H1 (cell line): Measurements from ENCODE around the gene THTPA. TPM values are rescaled to one million over a fixed set of nuclear protein-coding genes. Genes with fewer than 3 reads are reported as not detected.
A peak's percentile ranks its signal among the peaks of the same experiment; 100 is the strongest.

Source experiments
- CTCF ChIA-PET: fragments of 300-600 bp; sonication (Branson Sonifier 250); formaldehyde crosslinking; loops from one replicate; lab custom pipeline; 2021; ENCODE audit not compliant: partially characterized antibody; lab: Charles Lee
- POLR2A ChIA-PET: fragments of 300-600 bp; sonication (Branson Sonifier 250); formaldehyde crosslinking; loops from one replicate; lab custom pipeline; 2021; ENCODE audit warnings: inconsistent platforms; ENCODE audit not compliant: partially characterized antibody; lab: Charles Lee
- DNase-seq, 2 experiments: peaks; one replicate each; pipeline versions ENCODE4 v3.0.0 to v3.0.0-alpha.2; 2010 to 2022; ENCODE audit warnings: low spot score in 2 of 2, low read depth in 1 of 2, mixed read lengths in 1 of 2
- FAIRE-seq: peaks from 2 replicates; lab custom pipeline; 2011; peaks lifted over from hg19 to GRCh38; lab: Jason Lieb, UNC
- H2AFZ ChIP-seq: 2 replicates; pipeline ENCODE4 v1.8.1; 2012; ENCODE audit warnings: low read length, inconsistent platforms
- H2AK5ac ChIP-seq: 2 replicates; pipeline ENCODE4 v1.6.1; 2013; ENCODE audit warnings: low read depth, low read length
- H2BK120ac ChIP-seq: replicated peaks from 2 replicates; pipeline ENCODE3; 2013; ENCODE audit warnings: low read depth, low read length, inconsistent platforms
- H2BK12ac ChIP-seq: 2 replicates; pipeline ENCODE4 v1.6.1; 2013; ENCODE audit warnings: low read depth, low read length
- H2BK15ac ChIP-seq: 2 replicates; pipeline ENCODE4 v1.6.1; 2013; ENCODE audit warnings: low read length
- H2BK20ac ChIP-seq: 2 replicates; pipeline ENCODE4 v1.6.1; 2013; ENCODE audit warnings: low read length
- H2BK5ac ChIP-seq: 2 replicates; pipeline ENCODE4 v1.6.1; 2013; ENCODE audit warnings: low read depth, low read length
- H3K14ac ChIP-seq: 2 replicates; pipeline ENCODE4 v1.6.1; 2013; ENCODE audit warnings: inconsistent platforms; ENCODE audit not compliant: insufficient read length
- H3K18ac ChIP-seq: 2 replicates; pipeline ENCODE4 v1.6.1; 2013; ENCODE audit warnings: low read length; ENCODE audit errors: extremely low read depth
- H3K23ac ChIP-seq: 2 replicates; pipeline ENCODE4 v1.6.1; 2013; ENCODE audit warnings: inconsistent platforms; ENCODE audit not compliant: insufficient read length
- H3K23me2 ChIP-seq: 2 replicates; pipeline ENCODE4 v1.6.1; 2013; ENCODE audit warnings: low read depth, low read length
- H3K27ac ChIP-seq: 2 replicates; pipeline ENCODE4 v1.6.1; 2011; ENCODE audit warnings: low read depth, low read length, inconsistent platforms
- H3K27me3 ChIP-seq, 4 experiments: replicated peaks in 1 of 4; 1 replicate in 1 of 4; 2 replicates in 3 of 4; pipeline versions ENCODE4 v1.6.1 to v1.8.1; 2011 to 2013; ENCODE audit warnings: low read length in 3 of 4, mild to moderate bottlenecking in 3 of 4, inconsistent platforms in 2 of 4, mixed read lengths in 2 of 4, moderate library complexity in 1 of 4; ENCODE audit not compliant: control insufficient read depth in 3 of 4, insufficient read depth in 3 of 4; ENCODE audit errors: extremely low read depth in 1 of 4
- H3K36me3 ChIP-seq, 4 experiments: 2 replicates each; pipeline versions ENCODE4 v1.6.1 to v1.8.1; 2011 to 2013; ENCODE audit warnings: mild to moderate bottlenecking in 4 of 4, low read length in 3 of 4, moderate library complexity in 2 of 4, control low read depth in 1 of 4, inconsistent platforms in 1 of 4; ENCODE audit not compliant: insufficient read depth in 4 of 4, control insufficient read depth in 2 of 4
- H3K4ac ChIP-seq: replicated peaks from 2 replicates; pipeline ENCODE3; 2013; ENCODE audit warnings: low read length, low read depth, mixed read lengths, inconsistent platforms; ENCODE audit not compliant: insufficient read length
- H3K4me1 ChIP-seq, 4 experiments: replicated peaks in 1 of 4; 1 replicate in 1 of 4; 2 replicates in 3 of 4; pipeline versions ENCODE4 v1.6.1 to v1.8.1; 2011 to 2013; ENCODE audit warnings: low read length in 3 of 4, inconsistent platforms in 2 of 4, mixed read lengths in 1 of 4; ENCODE audit not compliant: insufficient read depth in 4 of 4, control insufficient read depth in 3 of 4
- H3K4me2 ChIP-seq, 2 experiments: 2 replicates each; pipeline versions ENCODE4 v1.6.1 to v1.8.1; 2011 to 2013; ENCODE audit warnings: low read depth in 2 of 2, low read length in 2 of 2, control low read depth in 1 of 2, inconsistent platforms in 1 of 2, mild to moderate bottlenecking in 1 of 2; ENCODE audit not compliant: insufficient read depth in 1 of 2
- H3K4me3 ChIP-seq, 4 experiments: fragments of 200-600, 300-600 bp in 1 of 4; sonication (generic), shearing (Covaris generic), sonication (Bioruptor Twin) in 1 of 4; 2 replicates each; pipeline versions ENCODE4 v1.5.1 to v1.8.1; 2011 to 2016; ENCODE audit warnings: low read length in 4 of 4, low read depth in 3 of 4, control low read depth in 2 of 4, inconsistent platforms in 2 of 4, mild to moderate bottlenecking in 2 of 4, mixed read lengths in 1 of 4, moderate library complexity in 1 of 4; ENCODE audit not compliant: insufficient read depth in 2 of 4; ENCODE audit errors: extremely low read depth in 1 of 4
- H3K56ac ChIP-seq: replicated peaks from 2 replicates; pipeline ENCODE3; 2013; ENCODE audit warnings: low read depth, mild to moderate bottlenecking, mixed read lengths, low read length, inconsistent platforms; ENCODE audit not compliant: insufficient read length
- H3K79me1 ChIP-seq: 2 replicates; pipeline ENCODE4 v1.6.1; 2013; ENCODE audit warnings: low read depth, low read length, control low read depth
- H3K79me2 ChIP-seq, 2 experiments: 2 replicates each; pipeline versions ENCODE4 v1.6.1 to v1.8.1; 2012 to 2013; ENCODE audit warnings: low read length in 2 of 2, mild to moderate bottlenecking in 2 of 2, inconsistent platforms in 1 of 2; ENCODE audit not compliant: insufficient read depth in 2 of 2, control insufficient read depth in 1 of 2
- H3K9ac ChIP-seq, 4 experiments: replicated peaks in 1 of 4; 1 replicate in 1 of 4; 2 replicates in 3 of 4; pipeline versions ENCODE4 v1.6.1 to v1.8.1; 2011 to 2013; ENCODE audit warnings: low read depth in 3 of 4, low read length in 3 of 4, control low read depth in 2 of 4, mild to moderate bottlenecking in 2 of 4, moderate library complexity in 2 of 4, inconsistent platforms in 1 of 4; ENCODE audit errors: extremely low read depth in 1 of 4
- H3K9me3 ChIP-seq, 2 experiments: 2 replicates each; pipeline versions ENCODE4 v1.6.1 to v1.8.1; 2012 to 2013; ENCODE audit warnings: mild to moderate bottlenecking in 2 of 2, moderate library complexity in 2 of 2, control low read depth in 1 of 2, inconsistent platforms in 1 of 2, low read depth in 1 of 2, low read length in 1 of 2, mixed read lengths in 1 of 2; ENCODE audit not compliant: insufficient read depth in 2 of 2
- H4K20me1 ChIP-seq, 2 experiments: replicated peaks in 1 of 2; 2 replicates each; pipeline versions ENCODE3 to v1.8.1; 2011 to 2013; ENCODE audit warnings: inconsistent platforms in 2 of 2, low read length in 2 of 2, mild to moderate bottlenecking in 1 of 2; ENCODE audit not compliant: insufficient read depth in 2 of 2, control insufficient read depth in 1 of 2
- H4K5ac ChIP-seq: 2 replicates; pipeline ENCODE4 v1.6.1; 2013; ENCODE audit warnings: low read length, low read depth, mixed read lengths, inconsistent platforms; ENCODE audit not compliant: insufficient read length
- H4K8ac ChIP-seq: 2 replicates; pipeline ENCODE4 v1.8.0; 2013; ENCODE audit warnings: mild to moderate bottlenecking, moderate library complexity, low read length, inconsistent platforms; ENCODE audit not compliant: insufficient read depth; ENCODE audit errors: extremely low read depth
- H4K91ac ChIP-seq: replicated peaks from 2 replicates; pipeline ENCODE3; 2013; ENCODE audit warnings: low read length, mixed read lengths, inconsistent platforms; ENCODE audit not compliant: insufficient read length
- CHD2 ChIP-seq: IDR thresholded peaks from 2 replicates; pipeline ENCODE4 v1.6.1; 2012; ENCODE audit warnings: low read length, improper control_type of control experiment
- EGR1 ChIP-seq: IDR thresholded peaks from 2 replicates; pipeline ENCODE4 v1.6.1; 2011; ENCODE audit warnings: low read depth, low read length, borderline replicate concordance
- HDAC2 ChIP-seq, 2 experiments: fragments of 300-600 bp in 1 of 2; sonication (generic) in 1 of 2; IDR thresholded peaks; 2 replicates each; pipeline ENCODE4 v1.6.1; 2011 to 2012; ENCODE audit warnings: low read depth in 2 of 2, low read length in 2 of 2, mild to moderate bottlenecking in 2 of 2, moderate library complexity in 2 of 2, borderline replicate concordance in 1 of 2, inconsistent platforms in 1 of 2
- KDM5A ChIP-seq: fragments of 200-600 bp; IDR thresholded peaks from 2 replicates; pipeline ENCODE4 v1.7.1; 2012; ENCODE audit warnings: mild to moderate bottlenecking, low read length, inconsistent platforms, mixed read lengths
- NRF1 ChIP-seq: IDR thresholded peaks from 2 replicates; pipeline ENCODE4 v1.6.1; 2011; ENCODE audit warnings: mild to moderate bottlenecking, low read depth, low read length, improper control_type of control experiment
- POLR2A ChIP-seq, 2 experiments: IDR thresholded peaks; 1 replicate in 1 of 2; 2 replicates in 1 of 2; pipeline ENCODE4 v1.6.1; 2011; ENCODE audit warnings: low read depth in 2 of 2, low read length in 2 of 2, mild to moderate bottlenecking in 2 of 2; ENCODE audit errors: control extremely low read depth in 1 of 2
- POLR2AphosphoS5 ChIP-seq: IDR thresholded peaks from 2 replicates; pipeline ENCODE4 v1.6.1; 2011; ENCODE audit warnings: low read depth, low read length
- TAF1 ChIP-seq: IDR thresholded peaks from 2 replicates; pipeline ENCODE4 v1.6.1; 2011; ENCODE audit warnings: mild to moderate bottlenecking, low read depth, low read length
- WGBS, 2 experiments: shearing (Covaris generic) in 1 of 2; methylation state at CpG; one replicate each; pipeline versions ENCODE4 v1.1.6 to v1.1.7; 2013 to 2015; ENCODE audit warnings: low lambda C conversion rate in 2 of 2, mixed read lengths in 2 of 2, inconsistent platforms in 1 of 2, low coverage in 1 of 2, missing lambda C conversion rate in 1 of 2; ENCODE audit not compliant: insufficient replicate concordance in 2 of 2, insufficient coverage in 1 of 2, insufficient read length in 1 of 2; ENCODE audit errors: extremely low coverage in 1 of 2, missing lambda C conversion rate in 1 of 2; 5-methylcytosine and 5-hydroxymethylcytosine counted together
- polyA plus RNA-seq, 7 experiments: library from polyadenylated mRNA; depleted of rRNA in 3 of 7; stranded (reverse) in 5 of 7; unstranded in 2 of 7; fragments of >200 nt in 5 of 7; fragments of 200-250 nt in 2 of 7; gene quantifications; 1 replicate in 5 of 7; 2 replicates in 1 of 7; 4 replicates in 1 of 7; pipeline versions ENCODE4 v1.2.1 to v1.2.3, GENCODE V29; 2011 to 2013; ENCODE audit warnings: missing spikeins in 2 of 7, mixed read lengths in 2 of 7
- total RNA-seq: library from RNA; stranded (reverse); fragmentation: NEBNext Ultra II Directional; extraction: Animal tissue kit (Norgen Biotek cat#: 25700); gene quantifications from 2 replicates; pipeline ENCODE4 v1.2.1, GENCODE V29; 2021
- TF ChIP-seq, protein P1 (sequence below): IDR thresholded peaks from 2 replicates; pipeline ENCODE4 v1.6.1; 2011; ENCODE audit warnings: low read length, improper control_type of control experiment

Gene THTPA
- total and polyA plus RNA-seq, 2 of the 8 experiments (the other 6 are each of a cell fraction or from before 2014, with no cell fraction given) = 16.6 to 19.0 TPM

DNA sequence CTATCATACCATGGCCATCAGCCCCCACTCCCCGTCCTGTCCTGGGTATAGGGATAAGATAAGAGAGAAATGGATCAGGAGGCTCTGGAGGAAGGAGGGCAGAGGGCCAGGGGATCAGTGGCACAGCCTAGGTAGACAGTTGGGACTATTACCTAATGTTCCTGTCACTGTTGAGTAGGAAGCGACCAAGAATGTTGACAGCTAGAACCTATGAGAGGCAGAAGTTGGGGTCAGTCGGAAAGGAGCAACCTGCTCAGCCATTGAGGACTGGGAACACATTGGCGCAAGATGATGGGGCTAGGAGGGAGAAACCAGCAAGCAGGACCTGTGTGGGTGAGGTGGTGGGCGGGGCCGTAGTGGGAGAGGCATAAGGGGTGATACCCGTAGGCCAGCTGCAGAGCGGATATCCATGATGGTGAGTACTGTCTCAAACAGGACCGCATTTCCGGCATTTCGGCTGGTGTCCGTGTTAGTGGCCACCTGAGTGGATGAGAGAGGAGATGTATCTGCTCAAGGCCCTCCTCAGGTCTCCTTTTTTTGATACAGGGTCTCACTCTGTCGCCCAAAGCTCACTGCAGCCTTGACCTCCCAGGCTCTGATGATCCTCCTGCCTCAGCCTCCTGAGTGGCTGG is 8.2 kb downstream of the THTPA start:
- Histone ChIP-seq H2BK15ac (no peak overlapping the region), H2AFZ (no peak overlapping the region), H3K79me2 (no peaks in the 10 kb centered on the region), H3K4ac (no peak overlapping the region), H3K4me1 (peaks cover 6 to 21% (median 8%) of the 10 kb centered on the region in 4 experiments; a peak in 6 of 7 replicates), H3K23me2 (peaks cover 7% of the 10 kb centered on the region; the same call in 1 of the 2 replicates), H2BK120ac (no peak overlapping the region), H3K27ac (no peak overlapping the region), H3K9ac (no peak overlapping the region), H3K4me2 (no peak overlapping the region), H3K56ac (no peak overlapping the region), H3K23ac (no peak overlapping the region), H3K18ac (no peak overlapping the region), H3K14ac (no peak overlapping the region), H4K8ac (no peak overlapping the region), H2BK12ac (no peak overlapping the region), H2BK20ac (no peak overlapping the region), H3K4me3 (no peak overlapping the region), H2AK5ac (no peak overlapping the region), H3K27me3 (no peaks in the 10 kb centered on the region), H3K9me3 (no peaks in the 10 kb centered on the region), H3K79me1 (no peaks in the 10 kb centered on the region), H4K5ac (no peak overlapping the region), H3K36me3 (peaks cover 11 to 27% (median 17%) of the 10 kb centered on the region in 4 experiments; a peak in 7 of 8 replicates), H4K20me1 (peaks cover 0 to 5% of the 10 kb centered on the region in 2 experiments), H4K91ac (no peak overlapping the region), H2BK5ac (no peak overlapping the region)
- ChIA-PET POLR2A (interaction anchor here (1.1 to 52.7 kb wide), 5 partner anchors 6 to 85 kb away, joined by 3 to 1523 read pairs (median 40); partner anchors contain the start of genes JPH4, NGDN, THTPA and ZFHX2), CTCF (interaction anchor here (0.8 to 70.5 kb wide), 7 partner anchors 8 to 87 kb away, joined by 3 to 2092 read pairs (median 11); partner anchors contain the start of gene NGDN)
- TF ChIP-seq KDM5A (no peak), NRF1 (no peak), HDAC2 (IDR thresholded peaks at IDR 0.05; ENCODE audit: borderline replicate concordance in 1 of 2, low read depth in 2 of 2, low read length in 2 of 2) (no peak), POLR2A (IDR thresholded peaks at IDR 0.05; ENCODE audit: control extremely low read depth in 1 of 2, low read depth in 2 of 2, low read length in 2 of 2) (peak in 1 of 2 experiments; percentile 71; a peak in 1 of 3 replicates), EGR1 (no peak), CHD2 (no peak), TAF1 (no peak), POLR2AphosphoS5 (peak; percentile 12; the same call in 1 of the 2 replicates)
- TF ChIP-seq, protein P1, sequence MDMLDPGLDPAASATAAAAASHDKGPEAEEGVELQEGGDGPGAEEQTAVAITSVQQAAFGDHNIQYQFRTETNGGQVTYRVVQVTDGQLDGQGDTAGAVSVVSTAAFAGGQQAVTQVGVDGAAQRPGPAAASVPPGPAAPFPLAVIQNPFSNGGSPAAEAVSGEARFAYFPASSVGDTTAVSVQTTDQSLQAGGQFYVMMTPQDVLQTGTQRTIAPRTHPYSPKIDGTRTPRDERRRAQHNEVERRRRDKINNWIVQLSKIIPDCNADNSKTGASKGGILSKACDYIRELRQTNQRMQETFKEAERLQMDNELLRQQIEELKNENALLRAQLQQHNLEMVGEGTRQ = no peak
- WGBS, 2 experiments = 95% methylated on average over 13 of the region's 13 CpGs; no CpG with 5 or more reads in 1 of the 2 experiments
- DNase-seq = no peak
- no peak for FAIRE-seq
